ENCODE data around the gene ACTN4. TPM values are rescaled to one million over a fixed set of nuclear protein-coding genes. Genes with fewer than 3 reads are reported as not detected.

The ACTN4 gene
- total RNA-seq, 4 donors from 2014 or later, result 342 to 463 (median 382) TPM

GRCh38 chr19:38686530-38686888 lies 39.1 kb downstream of the ACTN4 start:
- Histone ChIP-seq H3K36me3 (peaks cover 0 to 4% (median 0%) of the 10 kb centered on the region in 3 donors), H3K9me3 (no peaks in the 10 kb centered on the region), H3K4me1 (peaks cover 0 to 99% (median 71%) of the 10 kb centered on the region in 4 donors), H3K4me3 (no peak overlapping the region), H3K27me3 (no peaks in the 10 kb centered on the region), H3K27ac (peak overlapping the region; percentile 73 to 95 (median 88))
- TF ChIP-seq, protein P1, sequence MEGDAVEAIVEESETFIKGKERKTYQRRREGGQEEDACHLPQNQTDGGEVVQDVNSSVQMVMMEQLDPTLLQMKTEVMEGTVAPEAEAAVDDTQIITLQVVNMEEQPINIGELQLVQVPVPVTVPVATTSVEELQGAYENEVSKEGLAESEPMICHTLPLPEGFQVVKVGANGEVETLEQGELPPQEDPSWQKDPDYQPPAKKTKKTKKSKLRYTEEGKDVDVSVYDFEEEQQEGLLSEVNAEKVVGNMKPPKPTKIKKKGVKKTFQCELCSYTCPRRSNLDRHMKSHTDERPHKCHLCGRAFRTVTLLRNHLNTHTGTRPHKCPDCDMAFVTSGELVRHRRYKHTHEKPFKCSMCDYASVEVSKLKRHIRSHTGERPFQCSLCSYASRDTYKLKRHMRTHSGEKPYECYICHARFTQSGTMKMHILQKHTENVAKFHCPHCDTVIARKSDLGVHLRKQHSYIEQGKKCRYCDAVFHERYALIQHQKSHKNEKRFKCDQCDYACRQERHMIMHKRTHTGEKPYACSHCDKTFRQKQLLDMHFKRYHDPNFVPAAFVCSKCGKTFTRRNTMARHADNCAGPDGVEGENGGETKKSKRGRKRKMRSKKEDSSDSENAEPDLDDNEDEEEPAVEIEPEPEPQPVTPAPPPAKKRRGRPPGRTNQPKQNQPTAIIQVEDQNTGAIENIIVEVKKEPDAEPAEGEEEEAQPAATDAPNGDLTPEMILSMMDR (IDR thresholded peaks at IDR 0.05), result no peak
- no peak for TF ChIP-seq POLR2A (IDR thresholded peaks at IDR 0.05)
- no peak for TF ChIP-seq EP300 (IDR thresholded peaks at IDR 0.05)
- DNase-seq (ENCODE audit: low spot score in 2 of 2), result no peak
- 66 to 73% methylated on average over 5 of the region's 5 CpGs for WGBS, 2 donors

- peaks cover 0 to 99% (median 74%) of the 10 kb centered on the region in 4 donors for H3K4me1 ChIP-seq
- TF ChIP-seq POLR2A (IDR thresholded peaks at IDR 0.05), result no peak
- no peak for TF ChIP-seq EP300 (IDR thresholded peaks at IDR 0.05)
- TF ChIP-seq, protein P1 (IDR thresholded peaks at IDR 0.05), result no peak
These were observed 40.5 kb downstream of the ACTN4 start for GRCh38 chr19:38687837-38688378.

GRCh38 chr19:38690146-38690545 lies 42.7 kb downstream of the ACTN4 start:
- Histone ChIP-seq H3K4me3 (no peak overlapping the region), H3K27me3 (no peaks in the 10 kb centered on the region), H3K9me3 (no peaks in the 10 kb centered on the region), H3K4me1 (peaks cover 0 to 99% (median 72%) of the 10 kb centered on the region in 4 donors), H3K36me3 (no peaks in the 10 kb centered on the region), H3K27ac (peak overlapping the region in 3 of 4 donors; percentile 83 to 96 (median 92))
- WGBS, 2 donors, result 84 to 89% methylated on average over 14 of the region's 14 CpGs
- TF ChIP-seq POLR2A (IDR thresholded peaks at IDR 0.05) (no peak), EP300 (IDR thresholded peaks at IDR 0.05) (no peak)
- TF ChIP-seq, protein P1 (IDR thresholded peaks at IDR 0.05), result no peak
- no peak for DNase-seq (ENCODE audit: low spot score in 2 of 2)

More at GRCh38 chr19:38687837-38688378, 40.5 kb downstream of the ACTN4 start:
- DNase-seq (ENCODE audit: low spot score in 2 of 2), result no peak
- Histone ChIP-seq H3K27me3 (no peaks in the 10 kb centered on the region), H3K36me3 (no peaks in the 10 kb centered on the region), H3K27ac (peak overlapping the region in 3 of 4 donors; percentile 22 to 96 (median 27)), H3K9me3 (no peaks in the 10 kb centered on the region), H3K4me3 (no peak overlapping the region)
- 91 to 92% methylated on average over 7 of the region's 7 CpGs for WGBS, 2 donors

DNA sequence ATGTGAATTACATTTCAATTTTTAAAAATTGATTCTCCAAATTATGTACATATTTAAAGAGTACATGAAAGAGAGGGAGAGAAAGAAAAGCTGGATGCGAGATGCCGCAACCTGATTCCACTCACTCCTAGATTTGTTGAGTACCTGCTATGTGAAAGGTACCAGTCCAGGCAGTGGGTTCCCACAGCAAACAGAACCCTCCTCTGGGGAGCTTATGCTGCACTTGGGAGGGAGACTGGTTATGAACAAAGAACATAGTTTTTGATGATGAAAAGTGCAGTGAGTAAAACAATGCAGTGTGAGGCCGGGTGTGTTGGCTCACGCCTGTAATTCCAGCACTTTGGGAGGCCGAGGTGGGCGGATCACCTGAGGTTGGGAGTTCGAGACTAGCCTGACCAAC lies 43.4 kb downstream of the ACTN4 start:
- Histone ChIP-seq H3K36me3 (no peaks in the 10 kb centered on the region), H3K27me3 (no peaks in the 10 kb centered on the region), H3K27ac (peak overlapping the region; percentile 78 to 96 (median 88)), H3K4me3 (no peak overlapping the region), H3K9me3 (no peaks in the 10 kb centered on the region), H3K4me1 (peaks cover 0 to 99% (median 70%) of the 10 kb centered on the region in 4 donors)
- 66 to 68% methylated on average over 7 of the region's 7 CpGs for WGBS, 2 donors
- TF ChIP-seq EP300 (IDR thresholded peaks at IDR 0.05) (no peak), POLR2A (IDR thresholded peaks at IDR 0.05) (no peak)
- TF ChIP-seq, protein P1 (IDR thresholded peaks at IDR 0.05), result no peak
- DNase-seq (ENCODE audit: low spot score in 2 of 2), result no peak

GRCh38 chr19:38691938-38692457 lies 44.5 kb downstream of the ACTN4 start:
- peak overlapping the region; percentile 78 to 96 (median 88) for H3K27ac ChIP-seq

More at GRCh38 chr19:38691938-38692457, 44.5 kb downstream of the ACTN4 start:
- Histone ChIP-seq H3K9me3 (no peaks in the 10 kb centered on the region), H3K4me3 (no peak overlapping the region), H3K27me3 (no peaks in the 10 kb centered on the region), H3K4me1 (peaks cover 0 to 99% (median 66%) of the 10 kb centered on the region in 4 donors), H3K36me3 (no peaks in the 10 kb centered on the region)
- TF ChIP-seq POLR2A (IDR thresholded peaks at IDR 0.05) (no peak), EP300 (IDR thresholded peaks at IDR 0.05) (peak in 1 of 2 donors; percentile 71)
- TF ChIP-seq, protein P1 (IDR thresholded peaks at IDR 0.05), result no peak
- DNase-seq (ENCODE audit: low spot score in 2 of 2), result no peak
- 22 to 36% methylated on average over 15 of the region's 15 CpGs for WGBS, 2 donors
